SK-N-SH treated with all-trans-retinoic acid at 6 μM for 48 hours (cell line): ENCODE data around the gene ITGB4.

Experiments
- ISL1 ChIP-seq: fragments of 250-450 bp; sonication (Bioruptor Pico); IDR thresholded peaks from 2 replicates; pipeline ENCODE4 v2.1.2; 2022; ENCODE audit warnings: mild to moderate bottlenecking, moderate library complexity
- OSR1 ChIP-seq: fragments of 250-450 bp; sonication (Bioruptor Pico); IDR thresholded peaks from 2 replicates; pipeline ENCODE4 v1.8.0; 2022; ENCODE audit warnings: moderate library complexity, mild to moderate bottlenecking, inconsistent platforms
- PPARA ChIP-seq: fragments of 250-450 bp; sonication (Bioruptor Pico); IDR thresholded peaks from 2 replicates; pipeline ENCODE4 v1.5.0; 2020; ENCODE audit warnings: mild to moderate bottlenecking, borderline replicate concordance
- ZFP30 ChIP-seq: fragments of 450-650 bp; formaldehyde crosslinking; IDR thresholded peaks from 2 replicates; pipeline ENCODE4 v1.5.0; 2022; ENCODE audit warnings: mild to moderate bottlenecking, moderate library complexity
- TF ChIP-seq, protein P1 (sequence below): fragments of 250-450 bp; sonication (Bioruptor Pico); IDR thresholded peaks from 2 replicates; pipeline ENCODE4 v1.5.0; 2020; ENCODE audit warnings: mild to moderate bottlenecking, moderate library complexity
- TF ChIP-seq, protein P2 (sequence below): fragments of 250-450 bp; sonication (Bioruptor Pico); IDR thresholded peaks from 2 replicates; pipeline ENCODE4 v1.8.0; 2021; ENCODE audit warnings: low read depth, mild to moderate bottlenecking, moderate library complexity, borderline replicate concordance

DNA sequence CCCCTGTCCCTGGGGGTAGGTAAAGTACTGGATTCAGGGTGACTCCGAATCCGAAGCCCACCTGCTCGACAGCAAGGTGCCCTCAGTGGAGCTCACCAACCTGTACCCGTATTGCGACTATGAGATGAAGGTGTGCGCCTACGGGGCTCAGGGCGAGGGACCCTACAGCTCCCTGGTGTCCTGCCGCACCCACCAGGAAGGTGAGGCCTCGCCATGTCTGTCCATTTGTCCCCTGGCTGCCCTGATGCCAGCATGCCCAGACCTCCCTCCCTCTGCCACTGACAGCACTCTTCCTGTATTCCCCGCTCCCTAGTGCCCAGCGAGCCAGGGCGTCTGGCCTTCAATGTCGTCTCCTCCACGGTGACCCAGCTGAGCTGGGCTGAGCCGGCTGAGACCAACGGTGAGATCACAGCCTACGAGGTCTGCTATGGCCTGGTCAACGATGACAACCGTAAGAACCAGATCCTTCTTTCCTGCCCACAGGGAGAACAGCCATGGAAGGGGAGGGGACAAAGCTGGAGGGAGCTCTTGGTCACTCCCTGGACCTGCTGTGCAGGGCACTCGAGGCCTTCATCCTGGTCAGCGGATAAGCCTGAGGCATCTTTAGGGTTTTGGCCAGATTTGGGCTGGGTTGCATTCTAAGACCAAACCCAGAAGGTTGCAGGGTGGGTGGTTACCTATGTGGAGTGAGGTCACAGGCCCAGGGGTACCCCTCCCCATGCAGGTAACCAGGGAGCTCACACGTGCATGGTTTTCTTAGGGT lies 29.6 kb downstream of the ITGB4 start:
- TF ChIP-seq OSR1 (no peak), ISL1 (no peak), PPARA (CRISPR knock-in tag) (no peak), ZFP30 (CRISPR knock-in tag) (no peak)
- TF ChIP-seq, protein P1, sequence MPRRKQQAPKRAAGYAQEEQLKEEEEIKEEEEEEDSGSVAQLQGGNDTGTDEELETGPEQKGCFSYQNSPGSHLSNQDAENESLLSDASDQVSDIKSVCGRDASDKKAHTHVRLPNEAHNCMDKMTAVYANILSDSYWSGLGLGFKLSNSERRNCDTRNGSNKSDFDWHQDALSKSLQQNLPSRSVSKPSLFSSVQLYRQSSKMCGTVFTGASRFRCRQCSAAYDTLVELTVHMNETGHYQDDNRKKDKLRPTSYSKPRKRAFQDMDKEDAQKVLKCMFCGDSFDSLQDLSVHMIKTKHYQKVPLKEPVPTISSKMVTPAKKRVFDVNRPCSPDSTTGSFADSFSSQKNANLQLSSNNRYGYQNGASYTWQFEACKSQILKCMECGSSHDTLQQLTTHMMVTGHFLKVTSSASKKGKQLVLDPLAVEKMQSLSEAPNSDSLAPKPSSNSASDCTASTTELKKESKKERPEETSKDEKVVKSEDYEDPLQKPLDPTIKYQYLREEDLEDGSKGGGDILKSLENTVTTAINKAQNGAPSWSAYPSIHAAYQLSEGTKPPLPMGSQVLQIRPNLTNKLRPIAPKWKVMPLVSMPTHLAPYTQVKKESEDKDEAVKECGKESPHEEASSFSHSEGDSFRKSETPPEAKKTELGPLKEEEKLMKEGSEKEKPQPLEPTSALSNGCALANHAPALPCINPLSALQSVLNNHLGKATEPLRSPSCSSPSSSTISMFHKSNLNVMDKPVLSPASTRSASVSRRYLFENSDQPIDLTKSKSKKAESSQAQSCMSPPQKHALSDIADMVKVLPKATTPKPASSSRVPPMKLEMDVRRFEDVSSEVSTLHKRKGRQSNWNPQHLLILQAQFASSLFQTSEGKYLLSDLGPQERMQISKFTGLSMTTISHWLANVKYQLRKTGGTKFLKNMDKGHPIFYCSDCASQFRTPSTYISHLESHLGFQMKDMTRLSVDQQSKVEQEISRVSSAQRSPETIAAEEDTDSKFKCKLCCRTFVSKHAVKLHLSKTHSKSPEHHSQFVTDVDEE (CRISPR knock-in tag) = no peak
- TF ChIP-seq, protein P2, sequence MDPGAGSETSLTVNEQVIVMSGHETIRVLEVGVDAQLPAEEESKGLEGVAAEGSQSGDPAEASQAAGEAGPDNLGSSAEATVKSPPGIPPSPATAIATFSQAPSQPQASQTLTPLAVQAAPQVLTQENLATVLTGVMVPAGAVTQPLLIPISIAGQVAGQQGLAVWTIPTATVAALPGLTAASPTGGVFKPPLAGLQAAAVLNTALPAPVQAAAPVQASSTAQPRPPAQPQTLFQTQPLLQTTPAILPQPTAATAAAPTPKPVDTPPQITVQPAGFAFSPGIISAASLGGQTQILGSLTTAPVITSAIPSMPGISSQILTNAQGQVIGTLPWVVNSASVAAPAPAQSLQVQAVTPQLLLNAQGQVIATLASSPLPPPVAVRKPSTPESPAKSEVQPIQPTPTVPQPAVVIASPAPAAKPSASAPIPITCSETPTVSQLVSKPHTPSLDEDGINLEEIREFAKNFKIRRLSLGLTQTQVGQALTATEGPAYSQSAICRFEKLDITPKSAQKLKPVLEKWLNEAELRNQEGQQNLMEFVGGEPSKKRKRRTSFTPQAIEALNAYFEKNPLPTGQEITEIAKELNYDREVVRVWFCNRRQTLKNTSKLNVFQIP (CRISPR knock-in tag) = no peak
